K562 (cell line): ENCODE measurements around the gene BHLHE40. TPM values are rescaled to one million over a fixed set of nuclear protein-coding genes. Genes with fewer than 3 reads are reported as not detected.

Experiments used
- CBX5 ChIP-seq: IDR thresholded peaks from 2 replicates; pipeline ENCODE4 v1.6.1; 2014; ENCODE audit warnings: low read depth, borderline replicate concordance
- ELF1 ChIP-seq: fragments of 200-800 bp; sonication (Bioruptor generic); IDR thresholded peaks from 2 replicates; pipeline ENCODE4 v1.6.1; 2016; ENCODE audit warnings: missing genetic modification characterization, missing compliant biosample characterization
- FOXA3 ChIP-seq, 2 experiments: fragments of 450-650 bp in 1 of 2; sonication (generic) in 1 of 2; formaldehyde crosslinking; IDR thresholded peaks in 1 of 2; conservative IDR thresholded peaks in 1 of 2; 2 replicates each; pipeline versions ENCODE4 v1.4.0 to v1.8.0; 2020 to 2022; ENCODE audit warnings: mild to moderate bottlenecking in 2 of 2, missing genetic modification reagents in 1 of 2
- FOXM1 ChIP-seq, 2 experiments: fragments of 450-650 bp in 1 of 2; sonication (generic) in 1 of 2; formaldehyde crosslinking in 1 of 2; IDR thresholded peaks; 2 replicates each; pipeline versions ENCODE4 v1.6.1 to v1.9.0; 2017 to 2022; ENCODE audit warnings: low read depth in 2 of 2, mild to moderate bottlenecking in 2 of 2, missing genetic modification reagents in 1 of 2, moderate library complexity in 1 of 2
- JUN ChIP-seq, 2 experiments: sonication (generic) in 1 of 2; formaldehyde crosslinking in 1 of 2; IDR thresholded peaks; 2 replicates each; pipeline versions ENCODE4 v1.6.1 to v1.8.0; 2012 to 2022; ENCODE audit warnings: borderline replicate concordance in 2 of 2, mild to moderate bottlenecking in 2 of 2, improper control_type of control experiment in 1 of 2, low read depth in 1 of 2, low read length in 1 of 2, missing genetic modification reagents in 1 of 2
- L3MBTL2 ChIP-seq: fragments of 450-650 bp; IDR thresholded peaks from 2 replicates; pipeline ENCODE4 v1.6.1; 2016; ENCODE audit warnings: mild to moderate bottlenecking, moderate library complexity
- MTA3 ChIP-seq: fragments of 450-650 bp; formaldehyde crosslinking; IDR thresholded peaks from 2 replicates; pipeline ENCODE4 v1.6.1; 2017; ENCODE audit warnings: mild to moderate bottlenecking, borderline replicate concordance
- NR1H2 ChIP-seq: sonication (generic); formaldehyde crosslinking; IDR thresholded peaks from 2 replicates; pipeline ENCODE4 v1.4.0; 2020; ENCODE audit warnings: mild to moderate bottlenecking, missing genetic modification reagents
- RB1 ChIP-seq: fragments of 450-650 bp; IDR thresholded peaks from 2 replicates; pipeline ENCODE4 v1.6.1; 2017; ENCODE audit warnings: low read depth, mild to moderate bottlenecking
- RFX1 ChIP-seq: fragments of 450-650 bp; IDR thresholded peaks from 2 replicates; pipeline ENCODE4 v1.6.1; 2016; ENCODE audit warnings: mild to moderate bottlenecking, moderate library complexity
- ZFP1 ChIP-seq: fragments of 450-650 bp; formaldehyde crosslinking; IDR thresholded peaks from 2 replicates; pipeline ENCODE4 v1.4.0; 2020; ENCODE audit warnings: mild to moderate bottlenecking, mixed read lengths
- polyA plus RNA-seq, 8 experiments: library from polyadenylated mRNA; depleted of rRNA in 4 of 8; stranded (reverse) in 5 of 8; unstranded in 3 of 8; fragments of >200 nt; fragmentation: Nextera tagmentation in 2 of 8; fragmentation: Illumina TruSeq in 1 of 8; extraction: Ambion mirVana in 2 of 8; extraction: Trizol in 1 of 8; gene quantifications; 2 replicates each; pipeline versions ENCODE4 v1.2.1 to v1.2.3, GENCODE V29; 2011 to 2014; ENCODE audit warnings: inconsistent platforms in 1 of 8, missing spikeins in 1 of 8
- total RNA-seq, 7 experiments: library from RNA; depleted of rRNA in 6 of 7; stranded (reverse); fragments of >200 nt in 6 of 7; fragmentation: Illumina TruSeq in 2 of 7; extraction: Trizol in 2 of 7; gene quantifications; 2 replicates each; pipeline versions ENCODE4 v1.2.1 to v1.2.3, GENCODE V29; 2011 to 2021; ENCODE audit warnings: low replicate concordance in 1 of 7
- TF ChIP-seq, protein P1 (sequence below): fragments of 200-800 bp; sonication (Bioruptor generic); IDR thresholded peaks from 2 replicates; pipeline ENCODE4 v1.6.1; 2017; ENCODE audit warnings: missing genetic modification characterization, missing compliant biosample characterization
- TF ChIP-seq, protein P2 (sequence below): sonication (generic); formaldehyde crosslinking; IDR thresholded peaks from 2 replicates; pipeline ENCODE4 v1.9.0; 2022; ENCODE audit warnings: mild to moderate bottlenecking, missing genetic modification reagents
- TF ChIP-seq, protein P3 (sequence below): fragments of 200-800 bp; sonication (Bioruptor generic); IDR thresholded peaks from 2 replicates; pipeline ENCODE4 v1.6.1; 2017; ENCODE audit warnings: missing genetic modification characterization, missing compliant biosample characterization
- TF ChIP-seq, protein P4 (sequence below): fragments of 450-650 bp; IDR thresholded peaks from 2 replicates; pipeline ENCODE4 v1.6.1; 2018; ENCODE audit not compliant: partially characterized antibody
- TF ChIP-seq, protein P5 (sequence below): fragments of 450-650 bp; conservative IDR thresholded peaks from 2 replicates; pipeline ENCODE4 v1.6.1; 2016; ENCODE audit warnings: missing genetic modification characterization, low read depth, mild to moderate bottlenecking, control low read depth, missing compliant biosample characterization

BHLHE40 gene
- total and polyA plus RNA-seq, 9 of the 15 experiments (the other 6 are each of a cell fraction or from before 2014, with no cell fraction given), result 12.0 to 83.9 (median 31.4) TPM

DNA sequence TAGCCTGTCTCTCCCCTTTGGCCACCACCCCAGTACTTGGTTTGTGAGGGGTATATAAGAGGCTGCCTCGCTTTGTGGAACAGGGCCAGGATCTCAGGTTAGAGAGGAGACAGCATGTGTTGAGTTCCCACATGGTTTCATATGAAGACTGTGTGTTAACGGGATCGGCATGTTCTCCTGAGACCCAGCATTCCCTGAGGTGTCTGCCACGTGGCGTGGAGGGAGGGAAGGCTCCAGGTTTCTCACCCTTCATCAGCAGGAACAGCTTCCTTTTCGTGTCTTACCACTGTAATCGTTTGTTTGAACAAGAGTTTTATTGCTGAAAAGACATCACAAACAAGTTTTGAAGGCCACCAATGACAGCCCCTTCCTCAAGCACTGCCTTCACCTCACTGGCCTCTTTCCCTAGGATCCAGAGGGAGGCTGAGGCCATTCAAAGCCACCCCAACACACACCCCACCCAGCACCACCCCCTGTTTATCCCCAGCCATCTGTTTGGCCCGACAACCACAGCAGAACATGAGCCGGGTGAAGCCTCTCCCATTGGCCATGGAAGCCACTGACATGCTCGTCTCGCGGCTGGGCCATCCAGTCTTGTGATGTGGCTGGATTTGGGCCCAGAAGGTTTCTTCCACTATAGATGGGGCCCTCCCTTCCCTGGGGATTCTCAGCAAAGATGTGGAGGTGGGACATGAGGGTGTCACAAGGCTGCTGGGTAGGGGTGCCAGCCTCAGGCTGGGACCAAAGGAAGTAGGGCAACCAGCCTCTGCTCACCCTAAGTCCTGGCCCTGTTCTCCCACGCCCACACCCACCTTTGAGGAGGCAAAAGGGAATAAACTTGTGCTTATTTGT, 10.0 kb downstream of the BHLHE40 start (continued):
- TF ChIP-seq, protein P1, sequence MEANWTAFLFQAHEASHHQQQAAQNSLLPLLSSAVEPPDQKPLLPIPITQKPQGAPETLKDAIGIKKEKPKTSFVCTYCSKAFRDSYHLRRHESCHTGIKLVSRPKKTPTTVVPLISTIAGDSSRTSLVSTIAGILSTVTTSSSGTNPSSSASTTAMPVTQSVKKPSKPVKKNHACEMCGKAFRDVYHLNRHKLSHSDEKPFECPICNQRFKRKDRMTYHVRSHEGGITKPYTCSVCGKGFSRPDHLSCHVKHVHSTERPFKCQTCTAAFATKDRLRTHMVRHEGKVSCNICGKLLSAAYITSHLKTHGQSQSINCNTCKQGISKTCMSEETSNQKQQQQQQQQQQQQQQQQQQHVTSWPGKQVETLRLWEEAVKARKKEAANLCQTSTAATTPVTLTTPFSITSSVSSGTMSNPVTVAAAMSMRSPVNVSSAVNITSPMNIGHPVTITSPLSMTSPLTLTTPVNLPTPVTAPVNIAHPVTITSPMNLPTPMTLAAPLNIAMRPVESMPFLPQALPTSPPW, result peak; percentile 85
- TF ChIP-seq NR1H2 (CRISPR knock-in tag) (peak; percentile 72; the same call in 1 of the 2 replicates), RB1 (peak; percentile 50; the same call in 1 of the 2 replicates), ZFP1 (CRISPR knock-in tag) (0 out of 2 replicates have a peak, but pooled peaks have one; percentile 49), ELF1 (tag) (no peak), MTA3 (peak; percentile 18; the same call in 1 of the 2 replicates), L3MBTL2 (peak; percentile 96), JUN (IDR thresholded peaks at IDR 0.05; ENCODE audit: borderline replicate concordance, low read depth, low read length) (no peak), JUN (CRISPR knock-in tag; IDR thresholded peaks at IDR 0.05; ENCODE audit: borderline replicate concordance) (no peak), RFX1 (no peak), CBX5 (0 out of 2 replicates have a peak, but pooled peaks have one; percentile 18), FOXM1 (IDR thresholded peaks at IDR 0.05; ENCODE audit: low read depth) (no peak; the same call in 1 of the 2 replicates), FOXM1 (CRISPR knock-in tag; IDR thresholded peaks at IDR 0.05; ENCODE audit: low read depth) (0 out of 2 replicates have a peak, but pooled peaks have one; percentile 48), FOXA3 (CRISPR knock-in tag; conservative IDR thresholded peaks at IDR 0.05 in 1 of 2, IDR thresholded peaks at IDR 0.05 in 1 of 2) (peak; percentile 12 to 46; a peak in 1 of 4 replicates)
- TF ChIP-seq, protein P2, sequence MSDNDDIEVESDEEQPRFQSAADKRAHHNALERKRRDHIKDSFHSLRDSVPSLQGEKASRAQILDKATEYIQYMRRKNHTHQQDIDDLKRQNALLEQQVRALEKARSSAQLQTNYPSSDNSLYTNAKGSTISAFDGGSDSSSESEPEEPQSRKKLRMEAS (CRISPR knock-in tag), result peak; percentile 90
- TF ChIP-seq, protein P3, sequence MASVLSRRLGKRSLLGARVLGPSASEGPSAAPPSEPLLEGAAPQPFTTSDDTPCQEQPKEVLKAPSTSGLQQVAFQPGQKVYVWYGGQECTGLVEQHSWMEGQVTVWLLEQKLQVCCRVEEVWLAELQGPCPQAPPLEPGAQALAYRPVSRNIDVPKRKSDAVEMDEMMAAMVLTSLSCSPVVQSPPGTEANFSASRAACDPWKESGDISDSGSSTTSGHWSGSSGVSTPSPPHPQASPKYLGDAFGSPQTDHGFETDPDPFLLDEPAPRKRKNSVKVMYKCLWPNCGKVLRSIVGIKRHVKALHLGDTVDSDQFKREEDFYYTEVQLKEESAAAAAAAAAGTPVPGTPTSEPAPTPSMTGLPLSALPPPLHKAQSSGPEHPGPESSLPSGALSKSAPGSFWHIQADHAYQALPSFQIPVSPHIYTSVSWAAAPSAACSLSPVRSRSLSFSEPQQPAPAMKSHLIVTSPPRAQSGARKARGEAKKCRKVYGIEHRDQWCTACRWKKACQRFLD (CRISPR knock-in tag), result peak; percentile 90; the same call in 1 of the 2 replicates
- TF ChIP-seq, protein P4, sequence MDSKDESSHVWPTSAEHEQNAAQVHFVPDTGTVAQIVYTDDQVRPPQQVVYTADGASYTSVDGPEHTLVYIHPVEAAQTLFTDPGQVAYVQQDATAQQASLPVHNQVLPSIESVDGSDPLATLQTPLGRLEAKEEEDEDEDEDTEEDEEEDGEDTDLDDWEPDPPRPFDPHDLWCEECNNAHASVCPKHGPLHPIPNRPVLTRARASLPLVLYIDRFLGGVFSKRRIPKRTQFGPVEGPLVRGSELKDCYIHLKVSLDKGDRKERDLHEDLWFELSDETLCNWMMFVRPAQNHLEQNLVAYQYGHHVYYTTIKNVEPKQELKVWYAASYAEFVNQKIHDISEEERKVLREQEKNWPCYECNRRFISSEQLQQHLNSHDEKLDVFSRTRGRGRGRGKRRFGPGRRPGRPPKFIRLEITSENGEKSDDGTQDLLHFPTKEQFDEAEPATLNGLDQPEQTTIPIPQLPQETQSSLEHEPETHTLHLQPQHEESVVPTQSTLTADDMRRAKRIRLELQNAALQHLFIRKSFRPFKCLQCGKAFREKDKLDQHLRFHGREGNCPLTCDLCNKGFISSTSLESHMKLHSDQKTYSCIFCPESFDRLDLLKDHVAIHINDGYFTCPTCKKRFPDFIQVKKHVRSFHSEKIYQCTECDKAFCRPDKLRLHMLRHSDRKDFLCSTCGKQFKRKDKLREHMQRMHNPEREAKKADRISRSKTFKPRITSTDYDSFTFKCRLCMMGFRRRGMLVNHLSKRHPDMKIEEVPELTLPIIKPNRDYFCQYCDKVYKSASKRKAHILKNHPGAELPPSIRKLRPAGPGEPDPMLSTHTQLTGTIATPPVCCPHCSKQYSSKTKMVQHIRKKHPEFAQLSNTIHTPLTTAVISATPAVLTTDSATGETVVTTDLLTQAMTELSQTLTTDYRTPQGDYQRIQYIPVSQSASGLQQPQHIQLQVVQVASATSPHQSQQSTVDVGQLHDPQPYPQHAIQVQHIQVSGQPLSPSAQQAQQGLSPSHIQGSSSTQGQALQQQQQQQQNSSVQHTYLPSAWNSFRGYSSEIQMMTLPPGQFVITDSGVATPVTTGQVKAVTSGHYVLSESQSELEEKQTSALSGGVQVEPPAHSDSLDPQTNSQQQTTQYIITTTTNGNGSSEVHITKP, result peak; percentile 69
- TF ChIP-seq, protein P5, sequence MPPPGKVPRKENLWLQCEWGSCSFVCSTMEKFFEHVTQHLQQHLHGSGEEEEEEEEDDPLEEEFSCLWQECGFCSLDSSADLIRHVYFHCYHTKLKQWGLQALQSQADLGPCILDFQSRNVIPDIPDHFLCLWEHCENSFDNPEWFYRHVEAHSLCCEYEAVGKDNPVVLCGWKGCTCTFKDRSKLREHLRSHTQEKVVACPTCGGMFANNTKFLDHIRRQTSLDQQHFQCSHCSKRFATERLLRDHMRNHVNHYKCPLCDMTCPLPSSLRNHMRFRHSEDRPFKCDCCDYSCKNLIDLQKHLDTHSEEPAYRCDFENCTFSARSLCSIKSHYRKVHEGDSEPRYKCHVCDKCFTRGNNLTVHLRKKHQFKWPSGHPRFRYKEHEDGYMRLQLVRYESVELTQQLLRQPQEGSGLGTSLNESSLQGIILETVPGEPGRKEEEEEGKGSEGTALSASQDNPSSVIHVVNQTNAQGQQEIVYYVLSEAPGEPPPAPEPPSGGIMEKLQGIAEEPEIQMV (tag), result peak; percentile 11
